Tibial artery (tissue), 4 donors: ENCODE results near the gene ATF6.

Experiments used
- DNase-seq, 2 donors: peaks; one replicate each; pipeline ENCODE4 v3.0.0-alpha.2; 2019
- H3K27ac ChIP-seq, 2 donors: fragments of 200-600 bp; sonication (generic) in 1 of 2; 1 replicate in 1 of 2; 2 replicates in 1 of 2; pipeline ENCODE4 v1.5.1; 2018 to 2019; ENCODE audit warnings: mild to moderate bottlenecking in 1 of 2
- H3K27me3 ChIP-seq, 2 donors: fragments of 200-600 bp; sonication (generic) in 1 of 2; one replicate each; pipeline versions ENCODE4 v1.5.1 to v1.6.0; 2016 to 2019
- H3K36me3 ChIP-seq, 3 donors: fragments of 200-600 bp; sonication (generic) in 2 of 3; one replicate each; pipeline ENCODE4 v1.5.1; 2016 to 2019; ENCODE audit warnings: mild to moderate bottlenecking in 2 of 3
- H3K4me1 ChIP-seq, 4 donors: fragments of 200-600 bp; sonication (generic) in 2 of 4; 1 replicate in 3 of 4; 2 replicates in 1 of 4; pipeline ENCODE4 v1.5.1; 2016 to 2019
- H3K4me3 ChIP-seq, 2 donors: fragments of 200-600 bp; sonication (generic) in 1 of 2; 1 replicate in 1 of 2; 2 replicates in 1 of 2; pipeline ENCODE4 v1.5.1; 2018 to 2019; ENCODE audit warnings: mild to moderate bottlenecking in 2 of 2
- H3K9me3 ChIP-seq, 3 donors: fragments of 200-600 bp; sonication (generic) in 1 of 3; one replicate each; pipeline ENCODE4 v1.5.1; 2016 to 2019
- CTCF ChIP-seq, 2 experiments: fragments of 200-600 bp in 1 of 2; fragments of 450-650 bp in 1 of 2; IDR thresholded peaks; one replicate each; pipeline ENCODE4 v1.5.1; 2017 to 2019; ENCODE audit warnings: antibody characterized with exemption in 2 of 2, mild to moderate bottlenecking in 1 of 2, moderate library complexity in 1 of 2
- intact Hi-C: fragments of 100-400 bp; cut with DNase I; formaldehyde crosslinking; loops from one replicate; pipeline ENCODE4 v1.15.0; 2023; ENCODE audit warnings: low total_unique reads

ATF6 gene

GRCh38 chr1:161778522-161778921, 12.4 kb downstream of the ATF6 start:
- no peaks in the 10 kb centered on the region for H3K27me3 ChIP-seq
- H3K36me3 ChIP-seq = peaks cover 12 to 23% (median 12%) of the 10 kb centered on the region in 3 donors
- no peak overlapping the region for H3K4me3 ChIP-seq
- peaks cover 0 to 18% (median 1%) of the 10 kb centered on the region in 4 donors for H3K4me1 ChIP-seq
- H3K27ac ChIP-seq = no peak overlapping the region
- no peak for TF ChIP-seq CTCF (IDR thresholded peaks at IDR 0.05)
- DNase-seq = no peak
- intact Hi-C loops = no loop called here
- no peaks in the 10 kb centered on the region for H3K9me3 ChIP-seq

GRCh38 chr1:161779393-161779792, 13.3 kb downstream of the ATF6 start:
- no peak overlapping the region for H3K4me3 ChIP-seq
- H3K36me3 ChIP-seq = peaks cover 20 to 32% (median 20%) of the 10 kb centered on the region in 3 donors
- no peaks in the 10 kb centered on the region for H3K27me3 ChIP-seq
- peaks cover 0 to 13% (median under 1%) of the 10 kb centered on the region in 4 donors for H3K4me1 ChIP-seq
- intact Hi-C loops = no loop called here
- no peak overlapping the region for H3K27ac ChIP-seq
- TF ChIP-seq CTCF (IDR thresholded peaks at IDR 0.05) = no peak
- no peak for DNase-seq
- H3K9me3 ChIP-seq = no peaks in the 10 kb centered on the region

GRCh38 chr1:161781995-161782394, 15.9 kb downstream of the ATF6 start:
- Histone ChIP-seq H3K27ac (no peak overlapping the region), H3K4me3 (no peak overlapping the region), H3K9me3 (no peaks in the 10 kb centered on the region), H3K36me3 (peaks cover 44 to 56% (median 44%) of the 10 kb centered on the region in 3 donors), H3K27me3 (no peaks in the 10 kb centered on the region), H3K4me1 (peaks cover 0 to 13% (median 0%) of the 10 kb centered on the region in 4 donors)
- intact Hi-C loops = no loop called here
- TF ChIP-seq CTCF (IDR thresholded peaks at IDR 0.05) = no peak
- DNase-seq = no peak

- intact Hi-C loops = no loop called here
- no peak overlapping the region for H3K27ac ChIP-seq
- no peak for DNase-seq
Observed at GRCh38 chr1:161782886-161783285, 16.8 kb downstream of the ATF6 start.

GRCh38 chr1:161784968-161785367, 18.8 kb downstream of the ATF6 start:
- intact Hi-C loops = no loop called here
- peaks cover 50 to 61% (median 54%) of the 10 kb centered on the region in 3 donors for H3K36me3 ChIP-seq
- DNase-seq = peak in 1 of 2 donors; percentile 42

More at GRCh38 chr1:161782886-161783285, 16.8 kb downstream of the ATF6 start:
- no peaks in the 10 kb centered on the region for H3K9me3 ChIP-seq
- no peak overlapping the region for H3K4me3 ChIP-seq
- H3K27me3 ChIP-seq = no peaks in the 10 kb centered on the region
- peaks cover 47 to 61% (median 50%) of the 10 kb centered on the region in 3 donors for H3K36me3 ChIP-seq
- H3K4me1 ChIP-seq = peaks cover 0 to 13% (median 0%) of the 10 kb centered on the region in 4 donors
- no peak for TF ChIP-seq CTCF (IDR thresholded peaks at IDR 0.05)

More at GRCh38 chr1:161784968-161785367, 18.8 kb downstream of the ATF6 start:
- no peak overlapping the region for H3K27ac ChIP-seq
- H3K27me3 ChIP-seq = no peaks in the 10 kb centered on the region
- TF ChIP-seq CTCF (IDR thresholded peaks at IDR 0.05) = no peak
- H3K4me3 ChIP-seq = no peak overlapping the region
- H3K4me1 ChIP-seq = peaks cover 0 to 13% (median 0%) of the 10 kb centered on the region in 4 donors
- H3K9me3 ChIP-seq = no peaks in the 10 kb centered on the region
